GM18502 (cell line): ENCODE data around the gene TXNDC5.

ENCODE experiments used
- ATAC-seq: cut with Tn5 transposase; IDR thresholded peaks from one replicate; pipeline ENCODE4 v1.9.1; 2021; ENCODE audit warnings: mild to moderate bottlenecking; ENCODE audit not compliant: unreplicated experiment, poor library complexity

TXNDC5 gene

GRCh38 chr6:7878401-7878964 lies 32.1 kb downstream of the TXNDC5 start:
- ATAC-seq: no peak

- ATAC-seq: no peak
Measured at GRCh38 chr6:7868926-7869325, 41.7 kb downstream of the TXNDC5 start.

DNA sequence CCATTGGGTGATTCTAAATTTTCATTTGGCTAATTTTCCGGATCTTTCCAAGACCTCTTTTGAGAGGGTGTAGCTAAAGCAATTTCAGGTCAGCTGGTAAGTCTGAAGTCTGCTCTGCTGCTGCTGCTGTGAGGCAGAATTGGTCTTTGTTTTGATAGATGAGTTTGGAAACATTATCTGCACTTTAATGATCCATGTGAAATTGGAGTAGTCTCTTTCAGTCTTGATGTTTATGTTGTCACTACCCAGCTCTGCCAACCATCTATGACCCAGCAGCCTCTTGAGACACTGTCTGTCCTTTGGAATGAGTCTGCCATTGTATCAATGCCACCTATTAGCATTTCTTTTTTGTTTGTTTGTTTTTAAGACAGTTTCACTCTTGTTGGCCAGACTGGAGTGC lies 44.1 kb downstream of the TXNDC5 start:
- no peak for ATAC-seq

- ATAC-seq: no peak
Measured at GRCh38 chr6:7865781-7866180, 44.8 kb downstream of the TXNDC5 start.

DNA sequence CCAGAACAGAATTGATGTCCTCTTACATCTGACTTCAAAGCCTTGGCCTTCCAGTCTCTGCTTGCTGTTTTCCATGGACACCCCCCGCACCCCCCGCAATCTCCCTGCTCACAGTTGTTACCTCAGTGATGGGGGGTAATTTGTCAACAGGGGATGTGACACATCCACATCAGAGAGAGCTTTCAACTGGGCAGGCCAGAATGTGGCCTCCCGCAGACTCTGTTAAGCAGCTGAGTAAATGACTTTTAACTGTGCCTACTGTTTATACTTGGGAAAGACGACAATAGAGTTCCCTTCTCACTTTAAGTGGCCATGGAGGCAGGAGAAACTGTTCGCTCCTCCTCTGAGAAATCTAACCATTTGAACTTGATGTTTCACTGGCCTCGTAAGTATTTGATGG lies 51.0 kb downstream of the TXNDC5 start:
- no peak for ATAC-seq

DNA sequence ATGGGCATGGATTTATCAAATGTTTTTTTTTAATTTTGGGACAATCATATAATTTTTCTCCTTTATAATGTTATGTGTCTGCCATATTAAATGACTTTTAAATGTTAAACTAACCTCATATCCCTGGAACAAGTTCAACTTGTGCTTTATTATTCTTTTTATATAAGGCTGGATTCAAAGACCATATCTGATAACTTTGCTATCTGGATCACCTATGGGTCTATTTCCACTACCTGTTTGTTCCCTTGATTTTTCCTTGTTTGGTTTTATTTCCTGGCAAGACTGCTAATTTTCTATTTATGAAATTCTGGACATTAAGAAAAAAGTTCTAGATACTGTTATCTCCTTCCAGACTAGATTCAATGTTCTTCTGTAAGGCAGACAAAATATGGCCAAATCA lies 58.8 kb downstream of the TXNDC5 start:
- no peak for ATAC-seq

DNA sequence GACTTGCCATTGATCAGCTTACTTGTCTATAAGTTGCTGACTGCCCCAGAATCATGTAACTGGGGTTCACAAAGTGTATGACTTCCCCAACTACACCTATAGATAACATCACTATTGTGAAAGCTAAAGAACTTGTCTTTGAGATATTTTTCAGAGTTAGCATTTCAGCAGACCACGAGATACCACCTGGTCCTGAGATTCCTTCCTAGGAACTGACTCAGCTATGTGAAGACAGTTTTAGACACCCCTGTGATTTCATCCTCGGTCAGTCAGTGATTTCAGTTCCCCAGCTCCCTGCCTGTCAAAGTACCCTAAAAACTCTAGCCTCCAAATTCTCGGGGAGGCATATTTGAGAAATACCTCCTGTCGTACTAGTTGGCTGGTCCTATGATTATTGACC lies 62.4 kb downstream of the TXNDC5 start:
- ATAC-seq: no peak

DNA sequence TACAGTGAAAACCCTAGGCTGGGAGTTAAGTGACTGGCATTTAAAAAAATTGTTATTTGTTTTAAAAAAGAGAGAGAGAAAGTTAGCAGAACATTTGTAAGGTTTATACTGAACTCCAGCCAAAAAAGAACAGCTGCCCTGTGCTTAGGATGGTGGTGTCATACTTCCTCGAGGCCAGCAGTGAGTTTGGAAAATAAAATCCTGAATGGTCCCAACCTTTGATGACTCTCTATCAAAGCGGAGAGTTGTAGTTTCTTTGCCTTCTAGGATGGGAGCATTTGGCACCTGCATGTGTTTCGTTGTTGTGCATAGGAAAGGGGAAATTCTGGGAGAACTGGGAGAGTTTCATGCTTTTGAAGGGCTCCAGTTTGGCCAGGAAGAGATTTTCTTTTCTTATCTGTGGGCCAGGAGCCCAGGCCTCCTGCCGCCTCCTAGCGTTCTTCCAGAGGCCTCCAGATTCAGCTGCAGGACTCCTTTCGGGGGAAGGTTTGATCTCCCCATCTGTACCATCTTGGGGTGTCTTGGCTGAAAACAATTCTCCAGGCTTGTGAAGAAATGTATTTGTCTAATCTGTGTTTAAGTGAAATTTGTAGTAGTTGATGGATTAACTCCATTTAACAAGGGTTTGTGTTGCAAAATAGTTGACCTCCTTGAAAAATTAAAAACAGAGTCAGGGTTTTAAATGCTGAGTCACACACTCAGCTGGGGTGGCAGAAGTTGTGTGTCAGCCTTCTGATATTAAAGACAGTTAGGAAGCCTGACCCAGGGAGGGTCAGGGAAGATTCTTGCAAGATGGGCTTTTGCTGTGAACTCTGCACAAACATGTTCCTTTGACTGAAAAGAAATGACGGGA lies 63.4 kb downstream of the TXNDC5 start:
- ATAC-seq: no peak

DNA sequence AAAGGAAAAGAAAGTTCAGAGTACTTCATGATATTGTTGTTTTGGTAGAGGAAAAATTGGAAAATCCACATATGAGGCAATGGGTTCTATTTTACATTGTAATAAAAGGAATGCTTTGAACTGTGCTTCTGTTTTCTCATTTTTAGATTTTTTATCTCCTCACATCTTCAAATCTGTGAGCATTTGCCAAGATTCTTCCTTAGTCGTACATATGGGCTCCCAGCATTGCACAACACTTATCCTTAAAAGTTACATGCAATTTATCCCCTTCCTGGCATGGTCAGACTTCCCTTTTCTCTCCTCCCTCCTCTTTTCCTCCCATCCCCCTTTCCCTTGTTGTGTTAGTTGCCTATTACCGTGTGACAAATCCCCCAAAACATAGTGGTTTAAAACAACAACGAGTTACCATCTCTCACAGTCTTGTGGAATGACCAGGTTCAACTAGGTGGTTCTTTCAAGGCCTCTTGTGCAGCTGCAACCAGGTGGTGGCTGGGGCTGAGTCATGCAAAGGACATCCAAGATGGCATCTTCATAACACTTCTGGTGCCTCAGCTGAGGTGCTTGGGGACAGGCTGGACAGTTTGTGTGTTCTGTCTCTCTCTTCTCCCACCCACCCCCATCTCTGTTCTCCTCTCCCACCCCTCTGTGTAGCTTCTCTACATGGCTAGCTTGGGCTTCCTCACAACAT lies 68.7 kb downstream of the TXNDC5 start:
- ATAC-seq: no peak

DNA sequence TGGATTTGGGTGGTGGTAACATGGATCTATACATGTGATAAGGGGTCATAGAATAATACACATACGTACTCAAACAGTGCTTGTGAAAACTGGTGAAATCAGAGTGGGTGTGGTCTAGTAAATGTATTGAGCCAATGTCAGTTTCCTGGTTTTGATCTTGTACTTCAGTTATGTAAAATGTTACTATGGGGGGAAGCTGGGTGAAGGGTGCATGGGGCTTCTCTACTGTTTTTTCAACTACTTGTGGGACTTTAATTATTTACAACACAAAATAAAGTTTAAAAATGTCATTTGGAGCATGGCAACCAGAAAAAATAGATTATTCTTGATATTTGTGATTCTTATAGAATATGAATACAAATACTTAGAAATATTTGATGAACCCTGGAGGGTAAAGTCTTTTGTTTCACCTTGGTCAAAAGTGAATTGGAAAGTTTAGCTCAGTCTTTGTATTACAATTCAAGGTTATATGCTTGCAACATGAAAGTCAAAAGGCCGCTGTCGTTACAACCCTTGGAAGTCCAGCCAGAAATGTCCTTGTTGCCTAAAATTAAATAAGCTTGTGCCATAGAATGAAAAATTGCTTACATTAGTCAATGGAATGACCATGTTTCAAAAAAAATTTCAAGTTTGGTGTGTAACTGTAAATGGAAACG lies 74.1 kb downstream of the TXNDC5 start:
- no peak for ATAC-seq

GRCh38 chr6:7833751-7834070 lies 76.9 kb downstream of the TXNDC5 start:
- ATAC-seq: no peak

GRCh38 chr6:7832904-7833750 lies 77.5 kb downstream of the TXNDC5 start:
- ATAC-seq: no peak
